ENCODE measurements around the gene PEDS1.
"Not testable (repeated sequence)": the region's sequence is repeated elsewhere in the genome, so short reads cannot be mapped to it uniquely, and the experiment has no call there.

Gene PEDS1

DNA sequence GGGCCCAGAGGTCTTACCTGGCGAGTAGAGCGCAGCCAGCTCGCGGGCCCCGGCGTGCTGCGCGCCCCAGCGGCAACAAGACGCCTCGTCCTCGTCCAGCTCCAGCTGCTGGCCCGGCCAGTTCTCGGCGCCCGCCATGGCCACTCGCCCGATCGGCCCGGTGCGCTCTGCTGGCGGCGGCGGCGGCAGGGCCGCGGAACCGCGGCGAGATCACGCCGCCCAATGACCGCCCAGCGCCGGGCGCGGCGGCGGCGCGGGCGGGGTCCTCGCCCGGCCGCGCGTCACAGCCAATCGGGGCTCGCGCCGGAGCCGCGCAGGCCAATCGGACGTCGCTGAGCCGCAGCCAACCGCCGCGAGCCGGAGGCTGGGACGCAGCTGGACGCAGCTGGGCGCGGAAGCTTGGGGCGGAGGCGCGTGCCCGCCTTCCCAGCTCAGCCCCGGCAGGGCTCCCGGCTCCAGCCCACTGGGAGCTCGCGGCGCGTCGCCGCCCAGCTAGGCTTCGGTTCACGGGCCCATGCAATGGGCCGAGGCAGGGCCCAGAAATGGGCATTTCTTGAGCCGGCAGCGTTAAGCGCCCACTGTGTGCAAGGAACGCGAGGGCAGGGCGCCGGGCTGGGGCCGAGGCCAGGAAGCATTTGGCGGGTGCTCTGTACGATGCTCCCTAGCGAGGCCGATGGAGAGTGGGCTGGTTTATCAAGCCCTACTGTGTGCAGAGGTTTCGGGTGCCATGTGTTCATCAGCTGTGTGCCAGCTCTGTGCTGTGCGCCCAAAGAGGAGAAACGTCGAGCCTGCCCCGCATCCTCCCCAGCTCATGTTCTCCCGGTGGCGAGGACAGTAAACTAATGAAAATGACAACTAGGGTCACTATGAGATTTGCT lies at the start of gene PEDS1:
TSS of gene PEDS1 (minus strand) at position 224 of the 878 bp plus-strand sequence. CDS start at position 138, 86 bp downstream.
- DNase-seq (ENCODE audit: low spot score) = peak; percentile 81

DNA sequence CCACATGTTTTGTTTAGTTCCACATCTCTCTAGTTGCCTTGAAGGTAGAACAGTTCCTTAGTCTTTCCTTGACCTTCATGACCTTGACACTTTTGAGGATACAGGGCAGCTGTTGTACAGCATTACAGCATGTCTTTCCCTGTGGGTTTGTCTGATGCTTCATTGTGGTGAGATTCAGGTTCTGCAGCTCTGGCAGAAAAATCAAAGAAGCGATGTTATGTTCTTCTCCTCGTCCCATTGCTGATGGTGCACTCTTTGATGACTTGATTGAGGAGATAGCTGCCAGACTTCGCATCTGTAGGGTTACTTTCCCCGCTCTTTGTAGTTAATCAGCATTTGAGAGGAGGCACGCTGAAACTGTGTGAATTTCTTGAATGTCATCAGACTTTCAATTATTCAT lies 49.2 kb upstream of the PEDS1 start:
- DNase-seq (ENCODE audit: low spot score) = no peak

DNA sequence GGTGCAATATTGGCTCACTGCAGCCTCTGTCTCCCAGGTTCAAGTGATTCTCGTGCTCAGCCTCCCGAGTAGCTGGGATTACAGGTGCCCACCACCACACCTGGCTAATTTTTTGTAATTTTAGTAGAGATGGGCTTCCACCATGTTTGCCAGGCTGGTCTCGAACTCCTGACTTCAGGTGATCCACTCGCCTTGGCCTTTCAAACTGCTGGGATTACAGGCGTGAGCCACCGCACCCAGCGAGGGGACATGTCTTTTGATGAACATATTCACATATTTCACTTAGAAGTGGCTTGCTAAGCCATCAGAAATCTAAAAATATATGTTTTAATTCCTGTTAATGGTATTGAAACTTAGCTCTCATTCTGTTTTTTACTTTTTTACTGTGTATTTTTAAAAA lies 48.2 kb upstream of the PEDS1 start:
- DNase-seq (ENCODE audit: low spot score) = not testable (repeated sequence)

DNA sequence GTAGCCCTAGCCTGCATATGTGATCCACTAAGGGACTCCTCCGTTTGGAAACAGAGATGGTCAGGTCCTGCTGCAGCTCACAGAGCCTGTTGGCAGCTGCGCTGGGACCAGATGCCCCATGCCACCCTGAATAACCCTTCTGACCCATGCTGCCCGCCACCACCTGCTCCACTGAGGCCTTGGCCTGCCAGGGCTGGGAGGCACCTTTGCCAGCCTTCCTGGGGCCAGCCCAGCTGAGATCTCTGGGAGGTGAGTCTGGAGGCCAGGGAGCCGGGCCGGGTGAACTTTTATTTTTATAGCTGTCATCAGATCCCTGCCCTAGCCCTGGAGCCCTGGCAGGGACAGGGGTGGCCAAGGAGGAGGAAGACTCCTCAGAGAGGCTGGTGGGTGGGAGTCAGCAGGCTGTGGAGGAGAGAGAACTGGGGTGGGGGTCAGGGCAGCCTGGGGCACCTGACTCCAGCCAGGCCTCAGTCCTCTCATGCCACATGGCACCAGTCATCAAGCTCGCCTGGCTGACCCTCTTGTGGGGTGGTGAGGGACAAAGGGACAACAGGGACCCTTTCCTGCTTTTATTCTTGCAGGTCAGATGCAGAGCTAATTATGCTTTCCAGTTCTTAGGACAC lies 47.1 kb upstream of the PEDS1 start:
- no peak for DNase-seq (ENCODE audit: low spot score)

DNA sequence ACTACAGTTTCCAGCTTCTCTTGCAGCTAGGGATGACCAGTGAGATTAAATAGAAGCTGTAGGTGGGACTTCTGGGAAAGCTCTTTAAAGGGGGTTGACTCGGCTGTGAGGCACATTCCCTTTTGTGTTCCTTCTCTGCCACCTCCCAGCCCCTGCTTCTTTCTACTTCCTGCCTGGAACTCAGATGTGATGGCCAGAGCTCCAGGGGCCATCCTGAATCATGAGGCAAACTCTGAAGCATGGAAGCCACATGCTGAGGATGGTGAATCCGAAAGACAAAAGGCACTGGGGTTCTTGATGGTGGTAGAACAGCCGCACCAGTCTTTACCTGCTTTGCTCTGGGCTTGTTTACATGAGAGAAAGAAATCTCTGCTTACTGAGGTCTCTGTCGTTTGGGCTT lies 46.2 kb upstream of the PEDS1 start:
- DNase-seq (ENCODE audit: low spot score) = no peak

DNA sequence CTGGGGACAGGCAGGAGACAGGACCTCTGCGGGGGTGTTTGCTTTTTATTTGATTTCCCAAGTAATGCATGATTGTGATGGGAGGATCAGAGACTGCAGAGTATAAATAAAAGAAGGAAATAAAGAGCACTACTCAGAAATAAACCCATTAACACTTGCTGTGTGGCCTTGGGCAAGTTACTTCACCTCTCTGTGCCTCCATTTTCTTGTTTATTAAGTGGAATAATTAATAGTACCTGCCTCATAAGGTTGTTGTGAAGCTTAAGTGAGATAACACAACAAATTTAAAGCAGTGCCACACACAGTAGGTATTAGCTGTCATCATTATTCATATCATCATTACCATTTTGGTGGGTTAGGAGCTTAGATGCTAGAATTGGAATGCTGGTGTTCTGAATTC lies 45.2 kb upstream of the PEDS1 start:
- DNase-seq (ENCODE audit: low spot score) = no peak

DNA sequence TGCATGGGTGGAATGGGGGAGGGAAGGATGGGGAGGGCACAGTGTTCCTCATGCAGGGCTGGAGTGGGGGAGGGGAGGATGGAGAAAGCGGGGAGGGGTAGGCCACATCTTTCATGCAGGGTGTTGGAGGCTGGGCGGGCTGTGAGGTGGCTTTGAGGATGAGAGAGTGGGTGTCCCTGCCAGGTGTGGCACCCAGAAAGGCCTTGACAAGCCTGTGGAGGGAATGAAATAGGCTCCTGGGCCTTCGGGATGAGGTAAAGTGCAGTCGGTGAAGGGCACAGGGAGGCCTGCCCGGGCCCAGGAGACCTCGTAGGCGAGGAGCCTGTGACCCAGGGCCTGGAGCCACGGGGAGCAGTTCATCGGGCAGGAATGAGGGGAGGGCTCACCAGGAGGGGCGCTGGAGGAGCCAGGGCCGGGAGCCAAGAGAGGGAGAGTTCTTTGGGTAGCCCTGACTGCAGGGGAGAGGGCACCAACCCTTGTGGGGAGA lies 44.7 kb upstream of the PEDS1 start:
- no peak for DNase-seq (ENCODE audit: low spot score)

DNA sequence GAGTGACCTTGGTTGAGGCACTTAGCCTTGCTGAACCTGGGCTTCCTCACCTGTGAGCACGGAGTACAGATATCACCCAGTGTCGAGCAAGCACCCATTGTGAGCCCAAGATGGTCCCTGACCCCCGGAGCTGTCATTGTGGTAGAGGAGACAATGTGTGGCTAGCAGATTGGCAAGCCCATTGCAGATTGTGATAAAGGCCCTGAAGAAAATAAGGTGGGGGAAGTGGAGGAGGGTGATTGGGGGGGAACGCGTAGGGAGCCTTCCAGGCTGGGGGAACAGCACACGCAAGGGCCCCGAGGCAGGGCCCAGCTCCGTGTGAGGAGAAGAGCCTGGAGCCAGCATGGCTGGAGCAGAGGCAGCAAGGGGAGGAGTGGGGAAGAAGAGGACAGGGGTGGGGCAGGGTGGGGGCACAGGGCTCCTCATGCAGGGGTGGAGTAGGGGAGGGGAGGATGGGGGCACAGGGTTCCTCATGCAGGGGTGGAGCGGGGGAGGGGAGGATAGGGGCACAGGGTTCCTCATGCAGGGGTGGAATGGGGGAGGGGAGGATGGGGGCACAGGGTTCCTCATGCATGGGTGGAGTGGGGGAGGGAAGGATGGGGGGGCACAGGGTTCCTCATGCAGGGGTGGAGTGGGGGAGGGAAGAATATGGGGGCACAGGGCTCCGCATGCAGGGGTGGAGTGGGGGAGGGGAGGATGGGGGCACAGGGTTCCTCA lies 44.1 kb upstream of the PEDS1 start:
- no peak for DNase-seq (ENCODE audit: low spot score)

DNA sequence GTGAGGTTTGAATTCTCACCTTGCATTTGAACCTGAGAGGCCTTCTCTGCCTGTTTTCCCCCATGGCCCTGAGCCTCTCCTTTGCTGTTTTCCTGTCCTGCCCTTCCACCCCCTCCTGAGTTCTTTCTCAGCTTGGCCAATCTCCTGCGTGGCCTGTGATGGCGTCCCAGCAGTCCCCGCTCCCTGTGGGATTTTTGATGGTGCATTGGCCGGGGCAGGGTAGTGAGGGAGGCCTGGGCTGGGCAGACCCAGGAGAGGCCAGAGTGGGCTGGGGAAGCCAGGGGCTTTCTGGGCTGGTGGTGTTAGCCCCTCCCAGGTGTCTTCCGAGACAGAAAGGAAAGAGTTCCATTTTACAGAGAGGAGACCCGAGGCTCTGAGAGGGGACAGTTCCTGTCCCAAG lies 43.4 kb upstream of the PEDS1 start:
- DNase-seq (ENCODE audit: low spot score) = no peak

DNA sequence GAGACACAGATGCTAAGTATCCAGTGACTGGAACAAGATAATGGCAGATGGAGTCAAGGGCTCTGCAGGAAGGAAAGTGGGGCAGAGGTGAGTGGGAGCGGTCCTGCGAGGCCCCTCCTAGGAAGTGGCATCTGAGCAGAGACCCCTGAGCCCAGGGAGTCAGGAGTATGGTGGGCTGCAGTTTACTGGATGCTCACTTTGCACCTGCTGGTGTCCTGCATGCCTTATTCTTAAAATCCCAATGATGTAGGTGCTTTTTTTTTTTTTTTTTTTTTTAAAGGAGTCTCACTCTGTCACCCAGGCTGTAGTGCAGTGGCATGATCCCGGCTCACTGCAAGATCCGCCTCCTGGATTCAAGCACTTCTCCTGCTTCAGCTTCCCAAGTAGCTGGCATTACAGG lies 42.7 kb upstream of the PEDS1 start:
- no peak for DNase-seq (ENCODE audit: low spot score)

DNA sequence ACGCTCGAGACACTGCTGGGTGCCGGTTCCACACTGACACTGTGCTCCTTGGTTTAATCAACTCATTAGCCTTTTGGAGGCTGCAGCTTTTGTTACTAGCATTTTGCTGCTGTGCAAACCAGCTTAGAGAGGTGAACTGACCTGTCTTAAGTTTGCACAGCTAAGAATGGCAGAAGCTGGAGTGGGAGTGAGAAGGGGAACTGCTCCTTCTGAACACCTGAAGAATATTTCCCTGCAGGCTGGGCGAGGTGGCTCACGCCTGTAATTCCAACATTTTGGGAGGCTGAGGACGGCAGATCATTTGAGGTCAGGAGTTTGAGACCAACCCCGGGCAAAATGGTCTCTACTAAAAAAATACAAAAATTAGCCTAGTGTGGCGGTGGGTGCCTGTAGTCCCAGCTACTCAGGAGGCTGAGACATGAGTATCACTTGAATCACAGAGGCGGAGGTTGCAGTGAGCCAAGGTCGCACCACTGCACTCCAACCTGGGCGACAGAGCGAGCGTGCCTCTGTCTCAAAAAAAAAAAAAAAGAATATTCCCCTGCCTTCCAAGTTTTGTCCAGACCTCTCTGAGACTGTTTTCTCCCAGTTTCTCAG lies 42.1 kb upstream of the PEDS1 start:
- DNase-seq (ENCODE audit: low spot score) = no peak

DNA sequence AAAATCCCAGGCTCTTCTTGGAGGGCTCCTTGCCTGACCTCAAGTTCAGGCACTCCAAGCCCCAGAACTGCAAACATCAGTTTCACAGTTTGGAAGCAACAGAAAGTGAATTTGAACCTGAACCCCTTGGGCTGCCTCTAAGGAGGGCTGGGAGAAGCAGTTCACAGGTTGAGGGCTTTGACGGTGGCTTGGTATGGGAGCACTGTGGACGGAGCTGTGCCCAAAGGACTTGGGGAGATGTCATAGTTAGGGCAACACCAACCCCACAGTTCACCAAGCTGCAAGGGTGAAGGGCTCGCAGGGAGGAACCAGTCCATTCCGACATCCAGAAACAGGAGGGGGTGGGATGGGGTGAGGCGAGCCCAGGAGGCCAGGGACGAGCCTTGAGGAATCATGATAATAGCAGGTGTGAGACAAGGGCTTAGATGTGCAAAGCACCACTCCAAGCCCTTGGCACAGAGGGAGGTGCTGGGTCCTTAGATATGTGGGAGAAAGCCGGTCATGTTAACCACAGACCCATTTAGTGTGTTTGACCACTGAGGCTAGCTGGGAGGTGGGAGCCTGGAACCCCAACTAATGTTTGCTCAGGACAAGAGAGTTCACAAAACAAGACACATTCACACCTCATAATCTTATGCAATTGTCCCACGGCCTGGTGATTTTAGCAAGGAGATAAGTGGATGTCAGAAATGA lies 41.5 kb upstream of the PEDS1 start:
- DNase-seq (ENCODE audit: low spot score) = no peak

DNA sequence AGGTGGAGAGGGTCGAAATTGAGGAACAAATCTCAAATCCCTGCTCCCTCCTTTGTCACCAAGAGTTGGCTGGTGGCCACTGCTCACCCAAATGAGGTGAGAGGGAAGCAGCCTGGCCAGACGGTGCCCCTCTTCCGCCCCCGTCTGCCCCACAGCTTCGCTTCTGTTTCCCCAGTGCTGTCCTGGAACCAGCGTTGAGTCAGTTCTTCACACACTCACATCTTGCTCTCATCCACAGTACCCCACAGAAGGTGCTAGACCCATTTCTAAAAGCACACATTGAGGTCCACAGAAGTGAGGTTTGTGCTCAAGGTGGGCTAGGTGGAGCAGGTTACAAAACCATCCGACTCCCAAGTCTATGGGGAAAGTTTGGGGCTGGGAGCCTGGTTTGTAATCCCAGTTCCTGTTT lies 40.9 kb upstream of the PEDS1 start:
- no peak for DNase-seq (ENCODE audit: low spot score)

DNA sequence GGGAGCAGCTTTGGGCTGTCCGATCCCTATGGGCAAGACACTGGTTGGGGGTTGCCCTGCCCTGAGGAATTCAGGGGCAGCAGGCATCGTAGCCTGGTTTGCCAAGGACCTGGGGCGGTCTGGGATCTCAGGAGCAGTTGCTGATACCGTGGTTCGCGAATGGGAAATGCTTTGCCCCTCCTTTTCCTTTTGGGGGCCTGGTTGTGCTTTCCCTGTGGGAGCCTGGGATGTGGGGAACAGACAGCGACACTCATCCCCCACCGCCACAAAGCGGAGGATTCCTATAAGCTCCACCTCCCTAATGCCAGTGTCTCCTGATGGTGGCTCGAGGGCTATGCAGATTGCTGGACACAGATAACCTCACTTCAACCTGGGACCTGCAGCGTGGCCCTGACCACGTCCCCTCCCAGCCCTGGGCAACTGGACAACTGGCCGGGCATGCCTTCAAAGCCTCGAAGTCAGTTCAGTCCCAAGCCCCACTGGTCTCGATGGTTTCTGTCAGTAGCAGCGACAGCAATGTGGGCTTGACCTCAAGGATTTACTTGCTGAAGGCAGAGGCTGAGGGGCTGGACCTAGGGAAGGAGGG lies 40.4 kb upstream of the PEDS1 start:
- no peak for DNase-seq (ENCODE audit: low spot score)

DNA sequence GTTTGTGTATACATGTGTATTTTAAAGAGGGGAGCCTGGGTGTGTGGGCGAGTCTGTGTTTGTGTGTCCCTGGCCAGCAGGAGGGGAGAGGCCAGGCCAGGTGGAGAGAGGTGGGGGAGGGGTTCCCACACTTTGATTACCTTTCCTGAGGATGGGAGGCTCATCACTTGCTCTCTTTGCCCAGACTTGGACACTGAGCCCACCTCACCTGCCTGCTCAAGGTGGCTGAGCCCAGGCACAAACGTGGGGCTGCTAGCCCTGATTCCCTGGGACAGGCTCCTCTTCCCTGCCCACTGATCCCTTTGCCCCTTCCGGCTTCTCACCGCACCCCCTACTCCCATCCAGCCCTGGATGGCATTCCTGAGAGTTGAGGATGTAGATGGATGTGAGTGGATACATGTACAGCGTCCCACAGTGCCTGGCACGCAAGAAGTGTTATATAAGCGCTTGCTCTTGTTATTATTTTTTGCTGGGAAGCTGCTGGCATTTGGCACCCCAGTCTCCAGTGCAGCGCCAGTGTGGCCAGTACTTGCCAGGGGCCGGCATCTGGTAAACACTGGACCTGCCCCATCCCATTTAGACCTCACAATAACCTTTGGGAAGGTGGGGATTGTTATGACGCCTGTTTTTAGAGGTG lies 39.8 kb upstream of the PEDS1 start:
- DNase-seq (ENCODE audit: low spot score) = no peak

DNA sequence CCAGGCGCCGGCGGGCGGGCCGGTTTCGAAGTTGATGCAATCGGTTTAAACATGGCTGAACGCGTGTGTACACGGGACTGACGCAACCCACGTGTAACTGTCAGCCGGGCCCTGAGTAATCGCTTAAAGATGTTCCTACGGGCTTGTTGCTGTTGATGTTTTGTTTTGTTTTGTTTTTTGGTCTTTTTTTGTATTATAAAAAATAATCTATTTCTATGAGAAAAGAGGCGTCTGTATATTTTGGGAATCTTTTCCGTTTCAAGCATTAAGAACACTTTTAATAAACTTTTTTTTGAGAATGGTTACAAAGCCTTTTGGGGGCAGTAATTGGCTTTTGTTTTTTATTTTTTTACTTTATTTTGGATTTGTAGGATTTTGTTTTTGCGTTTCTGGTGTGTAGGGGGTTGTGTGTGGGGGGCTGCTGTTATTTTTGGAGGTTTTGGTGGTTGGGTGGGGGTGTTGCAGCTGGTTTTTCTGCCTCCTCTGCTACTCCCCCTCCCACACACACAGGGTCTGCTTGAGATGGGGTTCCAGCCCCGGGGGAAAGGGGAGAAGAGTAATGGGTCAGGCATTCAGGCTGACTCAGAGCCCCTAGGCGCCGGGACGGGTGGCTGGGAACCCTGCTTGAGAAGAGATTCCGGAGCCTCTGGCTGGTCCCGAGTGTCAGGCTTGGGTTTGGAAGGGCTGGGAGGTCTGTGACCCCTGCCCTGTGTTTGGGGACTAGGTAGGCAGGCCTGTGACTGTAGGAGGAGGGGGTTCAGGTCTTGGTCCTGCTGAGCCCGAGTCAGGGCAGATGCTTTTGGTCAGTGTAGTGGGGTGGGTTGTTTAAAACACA lies 39.1 kb upstream of the PEDS1 start:
- peak; percentile 77 for DNase-seq (ENCODE audit: low spot score)

DNA sequence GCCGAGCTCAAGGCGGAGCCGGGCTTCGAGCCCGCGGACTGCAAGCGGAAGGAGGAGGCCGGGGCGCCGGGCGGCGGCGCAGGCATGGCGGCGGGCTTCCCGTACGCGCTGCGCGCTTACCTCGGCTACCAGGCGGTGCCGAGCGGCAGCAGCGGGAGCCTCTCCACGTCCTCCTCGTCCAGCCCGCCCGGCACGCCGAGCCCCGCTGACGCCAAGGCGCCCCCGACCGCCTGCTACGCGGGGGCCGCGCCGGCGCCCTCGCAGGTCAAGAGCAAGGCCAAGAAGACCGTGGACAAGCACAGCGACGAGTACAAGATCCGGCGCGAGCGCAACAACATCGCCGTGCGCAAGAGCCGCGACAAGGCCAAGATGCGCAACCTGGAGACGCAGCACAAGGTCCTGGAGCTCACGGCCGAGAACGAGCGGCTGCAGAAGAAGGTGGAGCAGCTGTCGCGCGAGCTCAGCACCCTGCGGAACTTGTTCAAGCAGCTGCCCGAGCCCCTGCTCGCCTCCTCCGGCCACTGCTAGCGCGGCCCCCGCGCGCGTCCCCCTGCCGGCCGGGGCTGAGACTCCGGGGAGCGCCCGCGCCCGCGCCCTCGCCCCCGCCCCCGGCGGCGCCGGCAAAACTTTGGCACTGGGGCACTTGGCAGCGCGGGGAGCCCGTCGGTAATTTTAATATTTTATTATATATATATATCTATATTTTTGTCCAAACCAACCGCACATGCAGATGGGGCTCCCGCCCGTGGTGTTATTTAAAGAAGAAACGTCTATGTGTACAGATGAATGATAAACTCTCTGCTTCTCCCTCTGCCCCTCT lies 38.2 kb upstream of the PEDS1 start:
- DNase-seq (ENCODE audit: low spot score) = peak; percentile 49

DNA sequence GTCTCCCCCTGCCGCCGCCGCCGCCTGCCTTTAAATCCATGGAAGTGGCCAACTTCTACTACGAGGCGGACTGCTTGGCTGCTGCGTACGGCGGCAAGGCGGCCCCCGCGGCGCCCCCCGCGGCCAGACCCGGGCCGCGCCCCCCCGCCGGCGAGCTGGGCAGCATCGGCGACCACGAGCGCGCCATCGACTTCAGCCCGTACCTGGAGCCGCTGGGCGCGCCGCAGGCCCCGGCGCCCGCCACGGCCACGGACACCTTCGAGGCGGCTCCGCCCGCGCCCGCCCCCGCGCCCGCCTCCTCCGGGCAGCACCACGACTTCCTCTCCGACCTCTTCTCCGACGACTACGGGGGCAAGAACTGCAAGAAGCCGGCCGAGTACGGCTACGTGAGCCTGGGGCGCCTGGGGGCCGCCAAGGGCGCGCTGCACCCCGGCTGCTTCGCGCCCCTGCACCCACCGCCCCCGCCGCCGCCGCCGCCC lies 37.6 kb upstream of the PEDS1 start:
- DNase-seq (ENCODE audit: low spot score) = peak; percentile 54
